Mesangial cell (primary cell): Measurements from ENCODE around the gene P2RY10. TPM values are rescaled to one million over a fixed set of nuclear protein-coding genes. Genes with fewer than 3 reads are reported as not detected.

Experiments
- total RNA-seq: library from RNA; depleted of rRNA; stranded (reverse); fragments of >200 nt; gene quantifications from 2 replicates; pipeline ENCODE4 v1.2.3, GENCODE V29; 2015

The P2RY10 gene, protein sequence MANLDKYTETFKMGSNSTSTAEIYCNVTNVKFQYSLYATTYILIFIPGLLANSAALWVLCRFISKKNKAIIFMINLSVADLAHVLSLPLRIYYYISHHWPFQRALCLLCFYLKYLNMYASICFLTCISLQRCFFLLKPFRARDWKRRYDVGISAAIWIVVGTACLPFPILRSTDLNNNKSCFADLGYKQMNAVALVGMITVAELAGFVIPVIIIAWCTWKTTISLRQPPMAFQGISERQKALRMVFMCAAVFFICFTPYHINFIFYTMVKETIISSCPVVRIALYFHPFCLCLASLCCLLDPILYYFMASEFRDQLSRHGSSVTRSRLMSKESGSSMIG
- not detected in 2 replicates for total RNA-seq

GRCh38 chrX:78945186-78945912, at the start of gene P2RY10:
Gene P2RY10, plus strand, starts transcription at chrX:78945391. Its CDS starts 15,130 bp downstream, at chrX:78960521.

Other genes starting within 250 kb of the P2RY10 start
- 0.63 and 1.8 TPM in 2 replicates for gene LPAR4, start 197.7 kb upstream of the P2RY10 start, total RNA-seq
- not detected in 2 replicates for gene GPR174, start 199.3 kb downstream of the P2RY10 start, total RNA-seq